Measurements from ENCODE around the gene MICU2. TPM values are rescaled to one million over a fixed set of nuclear protein-coding genes. Genes with fewer than 3 reads are reported as not detected.

Gene MICU2
- total RNA-seq, 1 donor from 2014 or later: 31.8 TPM

Other genes starting within 250 kb of the MICU2 start
- 76.2 TPM for gene ZDHHC20, start 144.9 kb downstream of the MICU2 start, total RNA-seq
- 1.5 TPM for gene FGF9, start 66.9 kb upstream of the MICU2 start, total RNA-seq